HUDEP-2 (cell line): Measurements from ENCODE around the gene ICA1.
"Not testable (repeated sequence)": the region's sequence is repeated elsewhere in the genome, so short reads cannot be mapped to it uniquely, and the experiment has no call there.

Experiments used
- DNase-seq, 76 experiments: peaks; one replicate each; lab custom pipeline; 2025; ENCODE audit not compliant: unreplicated experiment in 76 of 76; lab: John Stamatoyannopoulos, UW

Gene ICA1

GRCh38 chr7:8111282-8111960 lies 150.5 kb downstream of the ICA1 start:
- no peak for DNase-seq

- DNase-seq = no peak
These were observed 152.6 kb downstream of the ICA1 start for GRCh38 chr7:8109196-8110022.

GRCh38 chr7:8105449-8106095 lies 156.4 kb downstream of the ICA1 start:
- no peak for DNase-seq

GRCh38 chr7:8103282-8103681 lies 158.7 kb downstream of the ICA1 start:
- no peak for DNase-seq

GRCh38 chr7:8101292-8101691 lies 160.7 kb downstream of the ICA1 start:
- DNase-seq = not testable (repeated sequence)

- DNase-seq = no peak
These were observed 167.5 kb downstream of the ICA1 start for GRCh38 chr7:8094164-8095140.

GRCh38 chr7:8092140-8092539 lies 169.8 kb downstream of the ICA1 start:
- DNase-seq = no peak

- no peak for DNase-seq
These were observed 172.8 kb downstream of the ICA1 start for GRCh38 chr7:8089036-8089780.

- DNase-seq = no peak
These were observed 175.7 kb downstream of the ICA1 start for GRCh38 chr7:8086239-8086638.

GRCh38 chr7:8085420-8085819 lies 176.5 kb downstream of the ICA1 start:
- no peak for DNase-seq

GRCh38 chr7:8084836-8085235 lies 177.1 kb downstream of the ICA1 start:
- DNase-seq = no peak

- DNase-seq = no peak
These were observed 179.2 kb downstream of the ICA1 start for GRCh38 chr7:8082762-8083161.

GRCh38 chr7:8078418-8078817 lies 183.5 kb downstream of the ICA1 start:
- DNase-seq = no peak

GRCh38 chr7:8070451-8071180 lies 191.4 kb downstream of the ICA1 start:
- no peak for DNase-seq

GRCh38 chr7:8068892-8069686 lies 192.9 kb downstream of the ICA1 start:
- DNase-seq = no peak

- DNase-seq = no peak
These were observed 196.6 kb downstream of the ICA1 start for GRCh38 chr7:8065356-8065813.

- DNase-seq = no peak
These were observed 197.1 kb downstream of the ICA1 start for GRCh38 chr7:8064828-8065227.

- DNase-seq = no peak
These were observed 198.2 kb downstream of the ICA1 start for GRCh38 chr7:8063706-8064297.
